Measurements from ENCODE around the gene ZBTB47.

The ZBTB47 gene

DNA sequence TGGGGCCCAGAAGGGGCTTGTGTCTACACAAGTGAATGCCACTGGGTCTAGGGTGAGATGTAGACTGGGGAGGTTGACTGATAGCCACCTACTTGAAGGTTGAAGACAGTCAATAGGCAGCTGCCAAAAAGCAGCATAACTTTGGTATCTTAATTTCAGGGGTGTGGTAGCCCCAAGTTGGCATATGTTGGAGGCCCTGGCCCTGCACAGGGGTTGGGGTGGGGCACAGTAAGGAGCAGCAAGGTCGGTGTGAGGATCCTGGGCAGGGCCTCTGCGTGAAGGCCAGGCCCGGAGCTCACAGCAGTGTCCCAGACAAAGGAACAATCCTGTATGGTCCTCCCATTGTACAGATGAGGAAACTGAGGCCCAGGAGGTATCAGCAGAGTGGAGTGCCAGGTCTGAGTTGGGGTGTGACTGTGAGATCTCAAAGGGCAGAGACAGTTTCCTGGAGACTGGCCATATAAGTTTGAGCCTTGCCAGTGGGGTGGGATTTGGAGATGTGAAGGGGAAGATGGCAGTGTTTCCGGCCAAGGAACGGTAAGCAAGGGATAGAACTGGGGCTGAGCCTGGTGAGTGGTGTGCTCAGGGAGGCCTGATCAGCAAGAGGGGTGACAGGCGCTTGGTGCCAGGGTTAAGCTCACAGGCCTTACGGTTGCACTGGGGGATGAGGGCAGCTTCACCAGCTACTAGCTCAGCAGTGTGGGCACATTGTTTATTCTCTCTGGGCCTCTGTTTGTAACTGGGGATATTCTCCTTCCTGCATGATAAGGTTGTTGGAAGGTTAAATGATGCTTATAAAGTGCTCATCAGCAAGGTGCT is 33.5 kb downstream of the ZBTB47 start:
- H3K27me3 ChIP-seq (ENCODE audit: low read depth, low read length): peaks cover 10% of the 10 kb centered on the region
- H3K36me3 ChIP-seq (ENCODE audit: control insufficient read depth in 1 of 2, insufficient read depth in 2 of 2, low read length in 2 of 2): no peaks in the 10 kb centered on the region
- H3K4me3 ChIP-seq (ENCODE audit: low read depth in 1 of 2, low read length in 2 of 2): no peak overlapping the region
- peaks cover 0 to 12% of the 10 kb centered on the region in 2 donors for H3K4me1 ChIP-seq (ENCODE audit: control insufficient read depth in 1 of 2, insufficient read depth in 2 of 2, low read length in 2 of 2)
- no peaks in the 10 kb centered on the region for H3K9me3 ChIP-seq (ENCODE audit: control insufficient read depth in 1 of 2, low read length in 2 of 2)
- H3K27ac ChIP-seq (ENCODE audit: low read length): no peak overlapping the region

DNA sequence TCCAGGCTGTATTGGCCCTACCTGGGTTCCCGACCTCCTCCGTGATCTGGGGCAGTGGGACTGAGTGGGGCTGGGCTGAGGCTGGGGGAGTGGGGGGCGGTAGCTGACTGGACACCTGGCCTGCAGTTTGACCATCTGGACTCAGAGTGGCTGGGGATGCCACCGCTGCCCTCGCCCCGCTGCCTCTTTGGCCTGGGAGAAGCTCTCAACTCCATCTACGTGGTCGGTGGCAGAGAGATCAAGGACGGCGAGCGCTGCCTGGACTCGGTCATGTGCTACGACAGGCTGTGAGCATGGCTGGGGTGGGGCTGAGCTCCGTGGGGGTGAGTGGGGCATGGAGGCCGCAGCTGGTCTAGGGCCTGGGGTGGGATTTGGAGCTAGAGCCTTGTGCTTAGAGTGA is 34.5 kb downstream of the ZBTB47 start:
- H3K36me3 ChIP-seq (ENCODE audit: control insufficient read depth in 1 of 2, insufficient read depth in 2 of 2, low read length in 2 of 2): no peaks in the 10 kb centered on the region
- H3K9me3 ChIP-seq (ENCODE audit: control insufficient read depth in 1 of 2, low read length in 2 of 2): no peaks in the 10 kb centered on the region
- H3K27ac ChIP-seq (ENCODE audit: low read length): no peak overlapping the region
- no peak overlapping the region for H3K4me3 ChIP-seq (ENCODE audit: low read depth in 1 of 2, low read length in 2 of 2)
- H3K4me1 ChIP-seq (ENCODE audit: control insufficient read depth in 1 of 2, insufficient read depth in 2 of 2, low read length in 2 of 2): peaks cover 0 to 12% of the 10 kb centered on the region in 2 donors
- H3K27me3 ChIP-seq (ENCODE audit: low read depth, low read length): peaks cover 10% of the 10 kb centered on the region

DNA sequence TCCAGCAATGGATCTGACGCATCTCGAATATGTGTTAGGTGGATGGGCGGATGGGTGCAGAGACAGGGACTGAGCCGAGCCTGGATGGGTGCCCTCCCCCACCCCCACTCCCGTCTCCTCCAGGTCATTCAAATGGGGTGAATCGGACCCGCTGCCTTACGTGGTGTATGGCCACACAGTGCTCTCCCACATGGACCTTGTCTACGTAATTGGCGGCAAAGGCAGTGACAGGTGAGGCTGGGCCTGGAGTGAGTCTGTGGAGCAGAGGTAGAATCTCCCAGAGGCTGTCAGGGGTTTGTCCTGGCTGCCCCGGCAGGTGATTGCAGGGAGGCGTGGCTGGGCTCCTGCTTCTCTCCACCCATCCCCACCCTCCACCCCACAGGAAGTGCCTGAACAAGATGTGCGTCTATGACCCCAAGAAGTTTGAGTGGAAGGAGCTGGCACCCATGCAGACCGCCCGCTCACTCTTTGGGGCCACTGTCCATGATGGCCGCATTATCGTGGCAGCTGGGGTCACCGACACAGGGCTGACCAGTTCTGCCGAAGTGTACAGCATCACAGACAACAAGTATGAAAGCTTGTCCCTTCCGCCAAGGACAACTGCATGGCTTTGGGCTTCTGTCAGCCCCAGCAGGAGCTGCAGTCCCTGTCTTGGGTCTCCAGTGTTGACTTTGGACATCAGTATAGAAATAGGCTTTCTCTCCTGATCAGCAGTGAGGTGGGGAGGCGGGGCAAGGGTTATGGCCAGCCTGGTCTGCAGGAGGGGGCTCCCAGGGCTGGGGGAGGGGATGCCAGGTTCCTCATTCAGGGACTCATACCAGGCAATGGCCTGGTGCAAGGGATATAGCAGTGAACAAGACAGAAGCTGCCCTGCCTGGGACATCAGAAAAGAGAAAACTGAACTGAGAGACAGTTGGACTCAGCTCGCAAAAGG is 35.3 kb downstream of the ZBTB47 start:
- Histone ChIP-seq H3K9me3 (ENCODE audit: control insufficient read depth in 1 of 2, low read length in 2 of 2) (no peaks in the 10 kb centered on the region), H3K4me1 (ENCODE audit: control insufficient read depth in 1 of 2, insufficient read depth in 2 of 2, low read length in 2 of 2) (peaks cover 0 to 12% of the 10 kb centered on the region in 2 donors), H3K27me3 (ENCODE audit: low read depth, low read length) (peaks cover 10% of the 10 kb centered on the region), H3K4me3 (ENCODE audit: low read depth in 1 of 2, low read length in 2 of 2) (no peak overlapping the region), H3K36me3 (ENCODE audit: control insufficient read depth in 1 of 2, insufficient read depth in 2 of 2, low read length in 2 of 2) (no peaks in the 10 kb centered on the region), H3K27ac (ENCODE audit: low read length) (no peak overlapping the region)

DNA sequence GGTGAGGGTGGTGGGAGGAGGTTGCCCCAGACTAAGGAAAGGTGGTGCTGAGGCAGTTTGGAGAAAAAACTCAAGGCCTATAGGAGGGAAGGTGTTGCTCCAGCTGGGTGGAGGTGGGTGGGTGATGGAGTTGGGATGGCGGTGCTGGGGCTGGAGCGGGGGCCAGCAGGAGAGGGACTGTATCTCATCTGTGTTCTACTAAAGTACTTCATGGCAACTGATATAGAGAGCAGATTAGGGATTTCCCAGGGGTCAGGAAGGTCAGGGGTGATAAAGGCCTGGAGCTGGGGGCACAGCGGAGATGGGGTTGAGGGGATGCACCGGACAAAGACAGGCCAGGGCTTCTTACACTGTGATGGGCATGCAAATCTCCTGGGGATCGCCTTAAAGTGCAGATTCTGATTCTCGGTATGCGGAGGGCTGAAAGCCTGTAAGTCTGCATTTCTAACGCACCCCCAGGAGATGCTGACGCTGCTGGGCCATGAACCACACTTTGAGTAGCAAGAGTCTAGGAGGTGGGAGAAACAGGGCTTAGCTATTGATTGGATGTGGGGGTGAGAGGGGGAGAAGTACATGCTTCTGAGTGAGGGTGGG is 36.0 kb downstream of the ZBTB47 start:
- no peak overlapping the region for H3K27ac ChIP-seq (ENCODE audit: low read length)
- no peaks in the 10 kb centered on the region for H3K9me3 ChIP-seq (ENCODE audit: control insufficient read depth in 1 of 2, low read length in 2 of 2)
- H3K27me3 ChIP-seq (ENCODE audit: low read depth, low read length): peaks cover 10% of the 10 kb centered on the region
- H3K4me1 ChIP-seq (ENCODE audit: control insufficient read depth in 1 of 2, insufficient read depth in 2 of 2, low read length in 2 of 2): peaks cover 0 to 12% of the 10 kb centered on the region in 2 donors
- no peaks in the 10 kb centered on the region for H3K36me3 ChIP-seq (ENCODE audit: control insufficient read depth in 1 of 2, insufficient read depth in 2 of 2, low read length in 2 of 2)
- H3K4me3 ChIP-seq (ENCODE audit: low read depth in 1 of 2, low read length in 2 of 2): no peak overlapping the region

DNA sequence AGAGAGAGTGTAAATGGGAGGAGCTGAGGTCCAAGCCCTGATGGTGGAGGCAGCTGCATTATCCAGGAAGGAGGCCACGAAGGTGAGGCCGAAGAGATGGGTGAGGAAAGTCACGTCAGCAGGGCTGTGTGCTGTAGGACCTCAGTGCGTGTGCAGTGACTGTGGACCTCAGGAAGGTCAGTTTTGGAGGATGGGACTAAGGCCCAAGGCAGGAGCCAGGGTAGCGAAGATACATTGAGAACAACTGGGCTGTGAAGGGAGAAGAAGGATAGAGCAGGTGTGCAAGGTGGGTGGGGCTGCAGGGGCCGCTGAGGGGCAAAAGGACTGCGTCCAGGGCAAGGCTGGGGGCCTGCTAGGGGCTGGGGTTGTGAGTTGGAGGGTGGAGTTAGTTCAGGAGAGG is 36.7 kb downstream of the ZBTB47 start:
- Histone ChIP-seq H3K27ac (ENCODE audit: low read length) (no peak overlapping the region), H3K4me3 (ENCODE audit: low read depth in 1 of 2, low read length in 2 of 2) (no peak overlapping the region), H3K27me3 (ENCODE audit: low read depth, low read length) (peaks cover 10% of the 10 kb centered on the region), H3K4me1 (ENCODE audit: control insufficient read depth in 1 of 2, insufficient read depth in 2 of 2, low read length in 2 of 2) (peaks cover 0 to 12% of the 10 kb centered on the region in 2 donors), H3K9me3 (ENCODE audit: control insufficient read depth in 1 of 2, low read length in 2 of 2) (no peaks in the 10 kb centered on the region), H3K36me3 (ENCODE audit: control insufficient read depth in 1 of 2, insufficient read depth in 2 of 2, low read length in 2 of 2) (no peaks in the 10 kb centered on the region)

DNA sequence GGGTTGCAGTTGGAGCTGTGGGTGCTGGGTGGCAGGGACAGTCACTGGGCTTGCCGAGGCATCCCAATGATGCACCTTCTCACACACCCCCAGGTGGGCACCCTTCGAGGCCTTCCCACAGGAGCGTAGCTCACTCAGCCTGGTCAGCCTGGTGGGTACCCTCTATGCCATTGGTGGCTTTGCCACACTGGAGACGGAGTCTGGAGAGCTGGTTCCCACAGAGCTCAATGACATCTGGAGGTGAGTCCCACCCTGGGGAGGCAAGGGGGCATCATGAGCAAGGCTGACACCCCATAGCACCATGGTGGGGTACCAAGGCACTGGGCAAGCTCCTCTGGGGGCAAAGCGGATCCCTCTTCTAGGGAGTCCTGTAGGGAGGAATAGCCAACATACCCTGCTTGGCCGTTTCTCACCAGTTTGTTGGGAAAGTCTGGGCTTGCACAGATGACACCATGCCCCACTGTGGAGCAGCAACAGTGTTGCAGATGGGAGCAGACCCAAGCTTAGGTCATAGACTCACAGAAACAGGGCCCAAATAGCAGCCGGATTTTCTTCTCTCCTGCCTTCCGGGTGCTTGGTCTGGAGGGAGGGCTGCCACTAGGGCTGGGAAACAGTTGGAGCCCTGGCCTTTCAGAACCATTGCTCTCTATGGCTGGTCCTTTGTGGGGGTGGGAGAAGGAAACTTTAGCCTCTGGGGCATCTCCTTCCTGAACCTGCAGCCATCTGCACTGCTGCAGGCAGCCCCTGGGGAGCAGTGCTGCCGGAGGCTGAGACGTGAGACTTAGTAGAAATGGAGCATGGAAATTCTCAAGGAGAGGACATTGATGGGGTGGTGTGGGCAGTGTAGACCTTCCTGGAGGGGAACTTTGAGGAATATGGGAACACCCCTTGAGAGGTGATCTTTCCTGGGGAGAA is 37.5 kb downstream of the ZBTB47 start:
- Histone ChIP-seq H3K27ac (ENCODE audit: low read length) (no peak overlapping the region), H3K36me3 (ENCODE audit: control insufficient read depth in 1 of 2, insufficient read depth in 2 of 2, low read length in 2 of 2) (no peaks in the 10 kb centered on the region), H3K9me3 (ENCODE audit: control insufficient read depth in 1 of 2, low read length in 2 of 2) (no peaks in the 10 kb centered on the region), H3K27me3 (ENCODE audit: low read depth, low read length) (peaks cover 5% of the 10 kb centered on the region), H3K4me1 (ENCODE audit: control insufficient read depth in 1 of 2, insufficient read depth in 2 of 2, low read length in 2 of 2) (peaks cover 0 to 4% of the 10 kb centered on the region in 2 donors), H3K4me3 (ENCODE audit: low read depth in 1 of 2, low read length in 2 of 2) (no peak overlapping the region)

DNA sequence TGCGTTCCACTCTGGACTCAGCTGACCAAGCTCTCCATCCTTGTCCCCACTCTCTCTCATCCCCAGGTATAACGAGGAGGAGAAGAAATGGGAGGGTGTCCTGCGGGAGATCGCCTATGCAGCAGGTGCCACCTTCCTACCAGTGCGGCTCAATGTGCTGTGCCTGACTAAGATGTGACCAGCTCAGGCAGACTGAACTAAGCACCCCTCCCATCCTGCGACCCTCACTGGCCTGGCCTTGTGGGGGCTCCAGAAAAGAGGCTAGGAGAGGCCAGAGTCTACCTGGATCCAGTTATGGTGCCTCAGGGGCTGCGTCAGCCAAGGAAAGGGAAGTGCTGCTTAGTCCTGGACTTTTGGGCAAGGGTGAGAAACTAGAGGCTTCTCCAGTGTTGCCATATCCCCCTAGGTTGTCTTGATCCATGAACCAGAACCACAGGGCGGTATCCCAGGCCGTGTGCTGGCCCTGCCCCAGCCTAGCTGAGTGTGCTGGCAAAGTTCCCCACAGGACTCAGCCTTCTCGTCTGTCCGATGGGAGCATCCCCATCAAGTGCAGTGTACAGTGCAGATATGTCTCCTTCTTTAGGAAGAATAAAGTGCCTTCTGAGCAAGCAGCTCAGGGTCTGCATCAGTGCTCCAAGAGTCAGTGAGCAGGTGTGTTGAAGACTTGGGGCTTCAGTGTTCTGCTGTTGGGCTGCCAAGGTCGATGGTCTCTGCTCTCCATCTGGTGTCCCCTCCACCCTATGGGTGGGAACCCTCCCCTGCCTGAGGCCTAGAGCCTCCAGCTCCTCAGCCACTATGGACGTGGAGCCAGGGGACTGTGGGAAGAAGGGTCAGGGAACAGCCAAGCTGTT is 38.5 kb downstream of the ZBTB47 start:
- Histone ChIP-seq H3K27ac (ENCODE audit: low read length) (no peak overlapping the region), H3K4me1 (ENCODE audit: control insufficient read depth in 1 of 2, insufficient read depth in 2 of 2, low read length in 2 of 2) (no peaks in the 10 kb centered on the region), H3K4me3 (ENCODE audit: low read depth in 1 of 2, low read length in 2 of 2) (no peak overlapping the region), H3K27me3 (ENCODE audit: low read depth, low read length) (peaks cover 4% of the 10 kb centered on the region), H3K36me3 (ENCODE audit: control insufficient read depth in 1 of 2, insufficient read depth in 2 of 2, low read length in 2 of 2) (no peaks in the 10 kb centered on the region), H3K9me3 (ENCODE audit: control insufficient read depth in 1 of 2, low read length in 2 of 2) (no peaks in the 10 kb centered on the region)

DNA sequence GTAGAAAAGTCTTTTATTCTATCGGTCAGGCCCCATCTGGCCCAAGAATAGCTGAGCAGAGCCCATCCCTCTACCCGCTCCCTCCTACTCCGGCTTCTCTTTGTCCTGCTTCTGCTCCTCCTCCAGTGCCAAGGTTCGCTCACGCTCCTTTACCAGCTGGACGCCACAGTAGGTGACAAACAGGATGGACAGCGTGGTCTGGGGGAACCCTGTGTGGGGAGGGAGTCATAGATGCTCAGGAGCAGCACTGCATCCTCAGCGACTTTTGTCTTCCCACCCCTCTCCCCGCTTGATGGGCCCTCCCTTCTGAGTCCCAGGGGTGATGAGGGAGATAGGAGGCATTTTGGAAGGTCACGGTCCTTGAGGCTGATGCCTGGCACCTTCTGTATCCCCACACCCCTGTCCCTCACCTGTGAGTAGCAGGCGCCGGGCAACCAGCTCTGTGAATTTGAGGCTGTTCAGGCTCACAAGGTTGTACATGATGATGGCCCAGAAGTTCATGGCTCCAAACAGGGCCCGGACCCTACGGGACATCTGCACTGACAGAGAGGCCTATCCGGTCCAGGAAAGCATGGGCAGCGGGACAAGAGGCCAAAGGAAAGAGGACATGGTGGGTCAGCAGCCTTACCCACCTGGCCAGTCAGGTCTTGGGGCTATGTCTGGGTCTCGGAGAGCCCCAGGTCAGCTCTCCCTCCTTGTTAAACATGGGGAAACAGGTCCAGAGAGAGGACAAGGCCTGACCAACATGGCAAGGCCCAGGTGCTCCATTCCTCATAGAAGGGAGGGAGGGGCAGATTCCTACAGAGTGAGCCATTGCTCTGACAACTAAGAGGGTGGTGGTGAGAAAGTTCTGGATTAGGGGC is 39.4 kb downstream of the ZBTB47 start:
- Histone ChIP-seq H3K27me3 (ENCODE audit: low read depth, low read length) (peaks cover 4% of the 10 kb centered on the region), H3K4me1 (ENCODE audit: control insufficient read depth in 1 of 2, insufficient read depth in 2 of 2, low read length in 2 of 2) (no peaks in the 10 kb centered on the region), H3K4me3 (ENCODE audit: low read depth in 1 of 2, low read length in 2 of 2) (no peak overlapping the region), H3K27ac (ENCODE audit: low read length) (no peak overlapping the region), H3K36me3 (ENCODE audit: control insufficient read depth in 1 of 2, insufficient read depth in 2 of 2, low read length in 2 of 2) (no peaks in the 10 kb centered on the region), H3K9me3 (ENCODE audit: control insufficient read depth in 1 of 2, low read length in 2 of 2) (no peaks in the 10 kb centered on the region)

DNA sequence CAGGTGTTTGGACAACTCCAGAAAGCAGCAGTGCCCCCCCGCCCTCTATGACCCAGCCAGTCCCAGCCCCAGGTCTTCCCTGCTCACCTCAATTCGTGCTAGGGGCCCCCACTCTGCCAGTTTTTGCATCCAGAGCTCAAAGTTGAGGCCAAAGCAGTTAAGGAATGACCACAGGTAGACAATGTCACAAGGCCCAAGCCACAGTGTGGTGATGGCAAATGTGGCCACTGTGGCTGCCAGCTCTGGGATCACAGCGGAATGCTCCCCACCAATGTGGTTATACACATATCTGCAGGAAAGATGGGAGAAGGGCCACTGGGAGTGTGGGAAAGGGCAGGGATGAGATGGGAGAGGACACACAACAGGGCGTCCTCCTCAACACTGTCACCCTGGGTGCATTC is 40.0 kb downstream of the ZBTB47 start:
- no peak overlapping the region for H3K4me3 ChIP-seq (ENCODE audit: low read depth in 1 of 2, low read length in 2 of 2)
- no peak overlapping the region for H3K27ac ChIP-seq (ENCODE audit: low read length)
- H3K9me3 ChIP-seq (ENCODE audit: control insufficient read depth in 1 of 2, low read length in 2 of 2): no peaks in the 10 kb centered on the region
- H3K4me1 ChIP-seq (ENCODE audit: control insufficient read depth in 1 of 2, insufficient read depth in 2 of 2, low read length in 2 of 2): no peaks in the 10 kb centered on the region
- H3K36me3 ChIP-seq (ENCODE audit: control insufficient read depth in 1 of 2, insufficient read depth in 2 of 2, low read length in 2 of 2): no peaks in the 10 kb centered on the region
- peaks cover 4% of the 10 kb centered on the region for H3K27me3 ChIP-seq (ENCODE audit: low read depth, low read length)
